Neural progenitor cell (in vitro differentiated cells): ENCODE results near the gene SMCO2. TPM values are rescaled to one million over a fixed set of nuclear protein-coding genes. Genes with fewer than 3 reads are reported as not detected.
A peak's percentile ranks its signal among the peaks of the same experiment; 100 is the strongest.

Experiments used
- DNase-seq: peaks from one replicate; pipeline ENCODE4 v3.0.0-alpha.2; 2016; ENCODE audit warnings: low spot score
- H2AFZ ChIP-seq: fragments of 200-600 bp; sonication (generic); replicated peaks from 2 replicates; pipeline ENCODE4 v1.6.1; 2016; ENCODE audit warnings: antibody characterized with exemption
- H3F3A ChIP-seq: fragments of 200-600 bp; sonication (generic); 2 replicates; pipeline ENCODE4 v1.6.1; 2016; ENCODE audit warnings: antibody characterized with exemption, low read depth
- H3K27ac ChIP-seq: fragments of 200-600 bp; sonication (generic); 2 replicates; pipeline ENCODE4 v1.5.1; 2016; ENCODE audit warnings: mild to moderate bottlenecking
- H3K27me3 ChIP-seq: fragments of 200-600 bp; sonication (generic); 2 replicates; pipeline ENCODE4 v1.6.1; 2016; ENCODE audit warnings: mild to moderate bottlenecking, moderate library complexity
- H3K36me3 ChIP-seq: fragments of 200-600 bp; sonication (generic); 2 replicates; pipeline ENCODE4 v1.5.1; 2016
- H3K4me1 ChIP-seq: fragments of 200-600 bp; sonication (generic); 2 replicates; pipeline ENCODE4 v1.6.1; 2016; ENCODE audit warnings: mixed run types
- H3K4me2 ChIP-seq: fragments of 200-600 bp; sonication (generic); 2 replicates; pipeline ENCODE4 v1.6.1; 2016
- H3K4me3 ChIP-seq: fragments of 200-600 bp; sonication (generic); 2 replicates; pipeline ENCODE4 v1.5.1; 2016
- H3K79me2 ChIP-seq: fragments of 200-600 bp; sonication (generic); 2 replicates; pipeline ENCODE4 v1.6.1; 2016; ENCODE audit warnings: low read depth
- H3K9ac ChIP-seq: fragments of 200-600 bp; sonication (generic); 2 replicates; pipeline ENCODE4 v1.6.1; 2016
- H3K9me3 ChIP-seq: fragments of 200-600 bp; sonication (generic); 2 replicates; pipeline ENCODE4 v1.5.1; 2016; ENCODE audit warnings: low read depth
- H4K20me1 ChIP-seq: fragments of 200-600 bp; sonication (generic); 2 replicates; pipeline ENCODE4 v1.6.1; 2016; ENCODE audit warnings: low read depth
- H3K27ac Mint-ChIP-seq: 3 replicates; pipeline ENCODE4 v1.8.0; 2021; ENCODE audit warnings: mixed read lengths
- H3K27me3 Mint-ChIP-seq: 2 replicates; pipeline ENCODE4 v1.8.0; 2022; ENCODE audit warnings: low read depth, mild to moderate bottlenecking, inconsistent platforms, moderate library complexity, mixed read lengths; ENCODE audit not compliant: insufficient read depth
- H3K36me3 Mint-ChIP-seq: 3 replicates; pipeline ENCODE4 v1.8.0; 2021; ENCODE audit warnings: mixed read lengths
- H3K4me1 Mint-ChIP-seq: 3 replicates; pipeline ENCODE4 v1.8.0; 2021; ENCODE audit warnings: mixed read lengths
- H3K4me3 Mint-ChIP-seq: 3 replicates; pipeline ENCODE4 v1.8.0; 2021; ENCODE audit warnings: mild to moderate bottlenecking, moderate library complexity, mixed read lengths
- H3K9me3 Mint-ChIP-seq: 3 replicates; pipeline ENCODE4 v1.8.0; 2020; ENCODE audit warnings: mixed read lengths
- EZH2 ChIP-seq: fragments of 200-600 bp; sonication (generic); IDR thresholded peaks from 2 replicates; pipeline ENCODE4 v1.6.1; 2017; ENCODE audit warnings: antibody characterized with exemption, mild to moderate bottlenecking, moderate library complexity
- EZH2phosphoT487 ChIP-seq: fragments of 200-600 bp; sonication (generic); IDR thresholded peaks from 2 replicates; pipeline ENCODE4 v1.6.1; 2017; ENCODE audit warnings: antibody characterized with exemption
- total RNA-seq: library from RNA; depleted of rRNA; stranded (reverse); fragments of >200 nt; gene quantifications from 2 replicates; pipeline ENCODE4 v1.2.3, GENCODE V29; 2015; ENCODE audit warnings: low replicate concordance
- TF ChIP-seq, protein P1 (sequence below): fragments of 200-600 bp; sonication (generic); IDR thresholded peaks from 2 replicates; pipeline ENCODE4 v1.5.1; 2017; ENCODE audit warnings: antibody characterized with exemption, mild to moderate bottlenecking

Gene SMCO2
- total RNA-seq, 1 donor from 2014 or later, result not detected

DNA sequence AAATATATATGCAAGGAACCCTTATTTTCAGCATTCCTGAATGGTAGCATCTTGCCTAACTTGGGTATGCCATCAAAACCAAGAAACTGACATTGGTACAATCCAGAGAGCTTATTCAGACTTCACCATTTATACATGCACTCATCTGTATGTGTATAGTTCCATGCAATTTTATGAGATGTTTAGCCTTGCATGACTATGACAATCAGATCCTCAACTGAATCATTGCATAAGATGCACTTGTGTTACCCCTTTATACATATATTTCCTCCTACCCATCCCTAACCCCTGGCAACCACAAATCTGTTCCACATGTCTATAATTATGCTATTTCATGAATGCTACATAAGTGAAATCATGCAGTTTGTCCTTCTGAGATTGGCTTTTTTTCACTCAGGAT is 40.4 kb downstream of the SMCO2 start:
- Histone ChIP-seq H3K4me1 (no peaks in the 10 kb centered on the region), H3K27ac (no peak overlapping the region), H3K79me2 (no peaks in the 10 kb centered on the region), H4K20me1 (no peaks in the 10 kb centered on the region), H3F3A (no peaks in the 10 kb centered on the region), H3K4me2 (no peak overlapping the region), H2AFZ (no peak overlapping the region), H3K9ac (no peak overlapping the region), H3K4me3 (no peak overlapping the region), H3K9me3 (no peaks in the 10 kb centered on the region), H3K27me3 (no peaks in the 10 kb centered on the region), H3K36me3 (no peaks in the 10 kb centered on the region)
- DNase-seq, result no peak
- TF ChIP-seq EZH2phosphoT487 (no peak), EZH2 (no peak)
- TF ChIP-seq, protein P1, sequence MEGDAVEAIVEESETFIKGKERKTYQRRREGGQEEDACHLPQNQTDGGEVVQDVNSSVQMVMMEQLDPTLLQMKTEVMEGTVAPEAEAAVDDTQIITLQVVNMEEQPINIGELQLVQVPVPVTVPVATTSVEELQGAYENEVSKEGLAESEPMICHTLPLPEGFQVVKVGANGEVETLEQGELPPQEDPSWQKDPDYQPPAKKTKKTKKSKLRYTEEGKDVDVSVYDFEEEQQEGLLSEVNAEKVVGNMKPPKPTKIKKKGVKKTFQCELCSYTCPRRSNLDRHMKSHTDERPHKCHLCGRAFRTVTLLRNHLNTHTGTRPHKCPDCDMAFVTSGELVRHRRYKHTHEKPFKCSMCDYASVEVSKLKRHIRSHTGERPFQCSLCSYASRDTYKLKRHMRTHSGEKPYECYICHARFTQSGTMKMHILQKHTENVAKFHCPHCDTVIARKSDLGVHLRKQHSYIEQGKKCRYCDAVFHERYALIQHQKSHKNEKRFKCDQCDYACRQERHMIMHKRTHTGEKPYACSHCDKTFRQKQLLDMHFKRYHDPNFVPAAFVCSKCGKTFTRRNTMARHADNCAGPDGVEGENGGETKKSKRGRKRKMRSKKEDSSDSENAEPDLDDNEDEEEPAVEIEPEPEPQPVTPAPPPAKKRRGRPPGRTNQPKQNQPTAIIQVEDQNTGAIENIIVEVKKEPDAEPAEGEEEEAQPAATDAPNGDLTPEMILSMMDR, result no peak
- Mint-ChIP-seq H3K27ac (no peak overlapping the region), H3K4me1 (no peaks in the 10 kb centered on the region), H3K36me3 (no peaks in the 10 kb centered on the region), H3K4me3 (no peak overlapping the region), H3K9me3 (no peaks in the 10 kb centered on the region), H3K27me3 (peaks cover 4% of the 10 kb centered on the region)

GRCh38 chr12:27488479-27488878 is 41.9 kb downstream of the SMCO2 start:
- Histone ChIP-seq H3F3A (no peaks in the 10 kb centered on the region), H3K27me3 (no peaks in the 10 kb centered on the region), H3K4me2 (no peak overlapping the region), H3K36me3 (no peaks in the 10 kb centered on the region), H3K27ac (no peak overlapping the region), H3K79me2 (no peaks in the 10 kb centered on the region), H3K4me1 (no peaks in the 10 kb centered on the region), H3K4me3 (no peak overlapping the region), H4K20me1 (no peaks in the 10 kb centered on the region), H3K9me3 (no peaks in the 10 kb centered on the region), H3K9ac (no peak overlapping the region), H2AFZ (peak overlapping the region; percentile 31)
- TF ChIP-seq, protein P1, result no peak
- TF ChIP-seq EZH2phosphoT487 (no peak), EZH2 (no peak)
- no peak for DNase-seq
- Mint-ChIP-seq H3K27ac (no peak overlapping the region), H3K4me3 (no peak overlapping the region), H3K36me3 (no peaks in the 10 kb centered on the region), H3K9me3 (no peaks in the 10 kb centered on the region), H3K27me3 (peaks cover 4% of the 10 kb centered on the region), H3K4me1 (no peaks in the 10 kb centered on the region)

DNA sequence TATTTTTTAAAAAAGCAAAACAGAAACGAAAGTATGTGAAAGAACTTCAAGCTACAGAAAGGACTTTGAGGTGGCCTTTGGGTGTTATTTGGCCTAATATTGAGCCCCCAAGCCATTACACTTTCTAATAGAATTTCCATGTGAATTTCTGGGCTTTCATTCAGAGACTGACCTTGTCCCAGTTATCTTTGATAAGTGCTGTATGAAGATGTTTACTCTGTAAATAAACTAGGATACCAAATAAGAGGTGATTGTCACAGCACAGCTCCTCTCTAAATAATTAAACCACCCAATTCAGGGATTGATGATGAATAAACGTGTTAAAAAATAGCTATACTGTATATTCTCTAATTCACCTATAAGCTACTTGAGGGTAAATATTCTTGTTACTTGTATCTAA is 44.7 kb downstream of the SMCO2 start:
- H3K9me3 Mint-ChIP-seq, result no peaks in the 10 kb centered on the region
- no peak overlapping the region for H3K27ac Mint-ChIP-seq
- H3K79me2 ChIP-seq, result no peaks in the 10 kb centered on the region
- no peaks in the 10 kb centered on the region for H3K4me1 Mint-ChIP-seq
- H3K9me3 ChIP-seq, result no peaks in the 10 kb centered on the region
- no peaks in the 10 kb centered on the region for H3K27me3 ChIP-seq
- H3K4me3 Mint-ChIP-seq, result no peak overlapping the region
- no peaks in the 10 kb centered on the region for H3K4me1 ChIP-seq
- no peaks in the 10 kb centered on the region for H4K20me1 ChIP-seq
- peaks cover 8% of the 10 kb centered on the region for H3K27me3 Mint-ChIP-seq
- H3K9ac ChIP-seq, result no peak overlapping the region
- no peak for TF ChIP-seq EZH2phosphoT487
- no peak for TF ChIP-seq EZH2
- TF ChIP-seq, protein P1, result no peak
- H3F3A ChIP-seq, result no peaks in the 10 kb centered on the region
- H3K27ac ChIP-seq, result no peak overlapping the region
- no peak overlapping the region for H3K4me2 ChIP-seq
- no peak for DNase-seq
- no peak overlapping the region for H2AFZ ChIP-seq
- no peaks in the 10 kb centered on the region for H3K36me3 ChIP-seq
- H3K36me3 Mint-ChIP-seq, result no peaks in the 10 kb centered on the region
- no peak overlapping the region for H3K4me3 ChIP-seq
